Tibial nerve (tissue), 3 donors: ENCODE data around the gene KHDRBS2.

Source experiments
- CTCF ChIP-seq, 5 experiments: fragments of 200-600 bp in 3 of 5; fragments of 450-650 bp in 2 of 5; sonication (generic) in 3 of 5; IDR thresholded peaks; one replicate each; pipeline ENCODE4 v1.5.1; 2016 to 2019; ENCODE audit warnings: antibody characterized with exemption in 5 of 5, mild to moderate bottlenecking in 3 of 5, moderate library complexity in 2 of 5
- POLR2A ChIP-seq, 2 donors: fragments of 450-650 bp; IDR thresholded peaks; one replicate each; pipeline ENCODE4 v1.6.1; 2017; ENCODE audit warnings: antibody characterized with exemption in 2 of 2, mild to moderate bottlenecking in 2 of 2, moderate library complexity in 2 of 2

- TF ChIP-seq CTCF (IDR thresholded peaks at IDR 0.05) (no peak), POLR2A (IDR thresholded peaks at IDR 0.05) (no peak)
Observed at GRCh38 chr6:62075869-62076268, 210.2 kb downstream of the KHDRBS2 start.
